Uterus (tissue), 4 donors: Measurements from ENCODE around the gene LAPTM5. TPM values are rescaled to one million over a fixed set of nuclear protein-coding genes. Genes with fewer than 3 reads are reported as not detected.

Experiments used
- DNase-seq, 2 donors: peaks; one replicate each; pipeline ENCODE4 v3.0.0-alpha.2; 2019 to 2020
- H3K27ac ChIP-seq, 2 donors: fragments of 200-600 bp; sonication (generic); 1 replicate in 1 of 2; 2 replicates in 1 of 2; pipeline ENCODE4 v1.5.1; 2016 to 2018
- H3K27me3 ChIP-seq, 2 donors: fragments of 200-600 bp; sonication (generic); one replicate each; pipeline ENCODE4 v1.5.1; 2018 to 2019; ENCODE audit warnings: control low read depth in 1 of 2
- H3K36me3 ChIP-seq, 2 donors: fragments of 200-600 bp; sonication (generic); one replicate each; pipeline ENCODE4 v1.5.1; 2019; ENCODE audit warnings: control low read depth in 1 of 2
- H3K4me1 ChIP-seq, 2 donors: fragments of 200-600 bp; sonication (generic); one replicate each; pipeline ENCODE4 v1.5.1; 2018 to 2019; ENCODE audit warnings: control low read depth in 1 of 2
- H3K4me3 ChIP-seq, 2 donors: fragments of 200-600 bp; sonication (generic); 1 replicate in 1 of 2; 2 replicates in 1 of 2; pipeline ENCODE4 v1.5.1; 2018 to 2019; ENCODE audit warnings: mild to moderate bottlenecking in 1 of 2
- H3K9me3 ChIP-seq, 2 donors: fragments of 200-600 bp; sonication (generic); one replicate each; pipeline ENCODE4 v1.5.1; 2019; ENCODE audit warnings: control low read depth in 1 of 2
- CTCF ChIP-seq, 4 experiments: fragments of 200-600 bp in 2 of 4; fragments of 450-650 bp in 2 of 4; sonication (generic) in 2 of 4; IDR thresholded peaks; one replicate each; pipeline ENCODE4 v1.5.1; 2016 to 2019; ENCODE audit warnings: antibody characterized with exemption in 4 of 4, mild to moderate bottlenecking in 2 of 4, moderate library complexity in 1 of 4
- POLR2A ChIP-seq, 2 donors: fragments of 450-650 bp; IDR thresholded peaks; one replicate each; pipeline ENCODE4 v1.6.1; 2016; ENCODE audit warnings: antibody characterized with exemption in 2 of 2, mild to moderate bottlenecking in 1 of 2, moderate library complexity in 1 of 2
- intact Hi-C: fragments of 100-400 bp; cut with DNase I; formaldehyde crosslinking; loops from one replicate; pipeline ENCODE4 v1.15.1; 2023; ENCODE audit warnings: low total_unique reads
- total RNA-seq, 4 donors: library from RNA; depleted of rRNA in 3 of 4; stranded (reverse); fragments of >200 nt in 3 of 4; gene quantifications; one replicate each; pipeline versions ENCODE4 v1.1.0 to v1.2.4, GENCODE V29; 2014 to 2023
- donor health status: DM: yes; HTN: yes; CAD: no.

LAPTM5 gene
- total RNA-seq, 4 donors from 2014 or later, result 6.1 to 76.8 (median 15.8) TPM

GRCh38 chr1:30750731-30751291 lies 6.8 kb downstream of the LAPTM5 start:
- TF ChIP-seq POLR2A (IDR thresholded peaks at IDR 0.05) (no peak), CTCF (IDR thresholded peaks at IDR 0.05) (no peak)
- no peaks in the 10 kb centered on the region for H3K9me3 ChIP-seq
- no peaks in the 10 kb centered on the region for H3K27me3 ChIP-seq
- H3K4me3 ChIP-seq, result no peak overlapping the region
- DNase-seq, result no peak
- H3K36me3 ChIP-seq, result no peaks in the 10 kb centered on the region
- no peak overlapping the region for H3K27ac ChIP-seq
- H3K4me1 ChIP-seq, result no peaks in the 10 kb centered on the region
- intact Hi-C loops, result no loop called here

- H3K4me1 ChIP-seq, result no peaks in the 10 kb centered on the region
- no peak for DNase-seq
- H3K9me3 ChIP-seq, result no peaks in the 10 kb centered on the region
- H3K4me3 ChIP-seq, result no peak overlapping the region
- TF ChIP-seq POLR2A (IDR thresholded peaks at IDR 0.05) (no peak), CTCF (IDR thresholded peaks at IDR 0.05) (no peak)
- no peaks in the 10 kb centered on the region for H3K36me3 ChIP-seq
- H3K27ac ChIP-seq, result no peak overlapping the region
- intact Hi-C loops, result no loop called here
- H3K27me3 ChIP-seq, result no peaks in the 10 kb centered on the region
Measured at GRCh38 chr1:30749691-30750583, 7.6 kb downstream of the LAPTM5 start.

- Histone ChIP-seq H3K27ac (no peak overlapping the region), H3K36me3 (no peaks in the 10 kb centered on the region), H3K4me3 (no peak overlapping the region), H3K9me3 (no peaks in the 10 kb centered on the region), H3K4me1 (no peaks in the 10 kb centered on the region), H3K27me3 (no peaks in the 10 kb centered on the region)
- no peak for DNase-seq
- intact Hi-C loops, result no loop called here
- no peak for TF ChIP-seq POLR2A (IDR thresholded peaks at IDR 0.05)
- no peak for TF ChIP-seq CTCF (IDR thresholded peaks at IDR 0.05)
Measured at GRCh38 chr1:30748699-30749401, 8.7 kb downstream of the LAPTM5 start.

GRCh38 chr1:30748098-30748698 lies 9.4 kb downstream of the LAPTM5 start:
- H3K4me3 ChIP-seq, result no peak overlapping the region
- no peak overlapping the region for H3K27ac ChIP-seq
- intact Hi-C loops, result no loop called here
- TF ChIP-seq POLR2A (IDR thresholded peaks at IDR 0.05), result no peak
- TF ChIP-seq CTCF (IDR thresholded peaks at IDR 0.05), result no peak
- DNase-seq, result no peak
- H3K36me3 ChIP-seq, result no peaks in the 10 kb centered on the region
- no peaks in the 10 kb centered on the region for H3K9me3 ChIP-seq
- H3K4me1 ChIP-seq, result no peaks in the 10 kb centered on the region
- H3K27me3 ChIP-seq, result no peaks in the 10 kb centered on the region
